ENCODE data around the gene TRMO. TPM values are rescaled to one million over a fixed set of nuclear protein-coding genes. Genes with fewer than 3 reads are reported as not detected.

TRMO gene
- total and polyA plus RNA-seq, 2 donors (not counting 1 experiment from before 2014, with no cell fraction given) = 12.9 to 15.8 TPM

GRCh38 chr9:97936998-97937397 lies 14.7 kb upstream of the TRMO start:
- Histone ChIP-seq H2AFZ (ENCODE audit: low read length) (no peak overlapping the region), H3K4me2 (ENCODE audit: extremely low read depth, insufficient read depth, low read length) (no peak overlapping the region), H3K9me3 (ENCODE audit: control insufficient read depth, insufficient read depth, low read depth, low read length) (no peaks in the 10 kb centered on the region), H4K20me1 (ENCODE audit: control insufficient read depth, extremely low read depth, insufficient read depth, low read length) (no peaks in the 10 kb centered on the region), H3K9ac (ENCODE audit: insufficient read depth, low read length) (no peak overlapping the region), H3K79me2 (ENCODE audit: control insufficient read depth, insufficient read depth, low read length) (no peaks in the 10 kb centered on the region), H3K36me3 (ENCODE audit: control insufficient read depth, insufficient read depth, low read length) (no peaks in the 10 kb centered on the region), H3K4me1 (ENCODE audit: control insufficient read depth, extremely low read depth, insufficient read depth, low read length) (no peaks in the 10 kb centered on the region), H3K4me3 (replicated peaks in 1 of 4; ENCODE audit: control extremely low read depth in 1 of 4, insufficient read depth in 1 of 4, low read depth in 3 of 4, low read length in 4 of 4) (no peak overlapping the region), H3K27me3 (ENCODE audit: control insufficient read depth, insufficient read depth, low read length) (peaks cover 42% of the 10 kb centered on the region), H3K27ac (ENCODE audit: insufficient read depth, low read length) (no peak overlapping the region)
- TF ChIP-seq EZH2 (IDR thresholded peaks at IDR 0.05; ENCODE audit: low read length, missing control alignments) (no peak), CTCF (conservative IDR thresholded peaks at IDR 0.05 in 1 of 2, IDR thresholded peaks at IDR 0.05 in 1 of 2; ENCODE audit: low read depth in 1 of 2, low read length in 2 of 2) (no peak)
- no peak for DNase-seq (ENCODE audit: low read depth in 2 of 2)

GRCh38 chr9:97935276-97935675 lies 13.0 kb upstream of the TRMO start:
- DNase-seq (ENCODE audit: low read depth in 2 of 2) = no peak
- no peaks in the 10 kb centered on the region for H3K9me3 ChIP-seq (ENCODE audit: control insufficient read depth, insufficient read depth, low read depth, low read length)
- H3K27ac ChIP-seq (ENCODE audit: insufficient read depth, low read length) = no peak overlapping the region
- H3K4me1 ChIP-seq (ENCODE audit: control insufficient read depth, extremely low read depth, insufficient read depth, low read length) = no peaks in the 10 kb centered on the region
- H3K27me3 ChIP-seq (ENCODE audit: control insufficient read depth, insufficient read depth, low read length) = peaks cover 37% of the 10 kb centered on the region
- H3K4me2 ChIP-seq (ENCODE audit: extremely low read depth, insufficient read depth, low read length) = no peak overlapping the region
- H3K4me3 ChIP-seq (replicated peaks in 1 of 4; ENCODE audit: control extremely low read depth in 1 of 4, insufficient read depth in 1 of 4, low read depth in 3 of 4, low read length in 4 of 4) = no peak overlapping the region
- TF ChIP-seq CTCF (conservative IDR thresholded peaks at IDR 0.05 in 1 of 2, IDR thresholded peaks at IDR 0.05 in 1 of 2; ENCODE audit: low read depth in 1 of 2, low read length in 2 of 2) = no peak
- TF ChIP-seq EZH2 (IDR thresholded peaks at IDR 0.05; ENCODE audit: low read length, missing control alignments) = no peak
- no peaks in the 10 kb centered on the region for H3K79me2 ChIP-seq (ENCODE audit: control insufficient read depth, insufficient read depth, low read length)
- H2AFZ ChIP-seq (ENCODE audit: low read length) = no peak overlapping the region
- no peaks in the 10 kb centered on the region for H3K36me3 ChIP-seq (ENCODE audit: control insufficient read depth, insufficient read depth, low read length)
- no peaks in the 10 kb centered on the region for H4K20me1 ChIP-seq (ENCODE audit: control insufficient read depth, extremely low read depth, insufficient read depth, low read length)
- H3K9ac ChIP-seq (ENCODE audit: insufficient read depth, low read length) = no peak overlapping the region

GRCh38 chr9:97934321-97935115 lies 12.2 kb upstream of the TRMO start:
- Histone ChIP-seq H3K27ac (ENCODE audit: insufficient read depth, low read length) (no peak overlapping the region), H3K4me1 (ENCODE audit: control insufficient read depth, extremely low read depth, insufficient read depth, low read length) (no peaks in the 10 kb centered on the region), H4K20me1 (ENCODE audit: control insufficient read depth, extremely low read depth, insufficient read depth, low read length) (no peaks in the 10 kb centered on the region), H3K4me2 (ENCODE audit: extremely low read depth, insufficient read depth, low read length) (no peak overlapping the region), H3K9me3 (ENCODE audit: control insufficient read depth, insufficient read depth, low read depth, low read length) (no peaks in the 10 kb centered on the region), H3K36me3 (ENCODE audit: control insufficient read depth, insufficient read depth, low read length) (no peaks in the 10 kb centered on the region), H3K9ac (ENCODE audit: insufficient read depth, low read length) (no peak overlapping the region), H2AFZ (ENCODE audit: low read length) (no peak overlapping the region), H3K4me3 (replicated peaks in 1 of 4; ENCODE audit: control extremely low read depth in 1 of 4, insufficient read depth in 1 of 4, low read depth in 3 of 4, low read length in 4 of 4) (no peak overlapping the region), H3K27me3 (ENCODE audit: control insufficient read depth, insufficient read depth, low read length) (peaks cover 36% of the 10 kb centered on the region), H3K79me2 (ENCODE audit: control insufficient read depth, insufficient read depth, low read length) (no peaks in the 10 kb centered on the region)
- DNase-seq (ENCODE audit: low read depth in 2 of 2) = no peak
- TF ChIP-seq EZH2 (IDR thresholded peaks at IDR 0.05; ENCODE audit: low read length, missing control alignments) (no peak), CTCF (conservative IDR thresholded peaks at IDR 0.05 in 1 of 2, IDR thresholded peaks at IDR 0.05 in 1 of 2; ENCODE audit: low read depth in 1 of 2, low read length in 2 of 2) (no peak)
